ENCODE results near the gene GOLT1B.
"Not testable (repeated sequence)": the region's sequence is repeated elsewhere in the genome, so short reads cannot be mapped to it uniquely, and the experiment has no call there.

Gene GOLT1B, protein sequence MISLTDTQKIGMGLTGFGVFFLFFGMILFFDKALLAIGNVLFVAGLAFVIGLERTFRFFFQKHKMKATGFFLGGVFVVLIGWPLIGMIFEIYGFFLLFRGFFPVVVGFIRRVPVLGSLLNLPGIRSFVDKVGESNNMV

DNA sequence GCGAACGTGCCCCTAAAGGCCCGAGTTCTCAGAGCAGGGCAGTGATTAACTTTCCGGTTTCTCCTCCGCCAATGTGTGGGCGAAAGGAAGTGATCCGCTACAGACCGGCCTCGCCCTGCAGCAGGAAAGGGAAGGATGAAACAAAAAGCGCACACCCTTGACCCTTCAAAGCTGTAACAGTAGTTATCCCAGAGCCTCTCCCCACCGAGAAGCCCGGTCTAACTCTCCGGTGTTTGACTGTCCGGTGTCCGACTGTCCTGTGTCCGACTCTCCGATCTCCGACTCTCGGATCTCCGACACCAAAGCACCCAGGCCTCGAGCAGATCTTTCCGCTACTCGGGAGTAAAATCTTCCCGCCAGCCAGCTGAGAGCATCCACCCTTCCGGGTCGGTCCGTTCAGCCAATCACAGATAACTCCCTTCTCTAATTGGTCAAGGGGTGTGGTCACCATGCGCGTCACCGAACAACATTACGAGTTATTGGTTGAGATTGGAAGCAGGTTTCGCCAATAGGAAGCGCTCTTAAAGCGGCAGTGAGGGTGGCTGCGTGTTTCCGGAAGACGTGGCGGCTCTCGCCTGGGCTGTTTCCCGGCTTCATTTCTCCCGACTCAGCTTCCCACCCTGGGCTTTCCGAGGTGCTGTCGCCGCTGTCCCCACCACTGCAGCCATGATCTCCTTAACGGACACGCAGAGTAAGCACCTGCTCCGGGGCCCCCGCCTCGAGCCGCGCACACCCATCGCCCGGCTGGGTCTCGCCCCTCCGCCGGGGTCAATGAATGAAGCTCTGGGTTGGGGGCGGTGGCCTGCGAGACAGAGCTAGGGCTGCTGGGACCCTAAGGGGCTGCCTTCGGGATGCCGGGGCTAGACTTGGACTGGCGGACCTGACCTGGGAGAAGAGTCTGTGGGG is at the start of gene GOLT1B, which contains the start of gene RECQL:
Gene GOLT1B, plus strand, starts transcription at position 532 of the 906 bp plus-strand sequence. Its CDS starts 135 bp downstream, at position 667.
Gene RECQL, minus strand, starts transcription at position 378 of the 906 bp plus-strand sequence. CDS start 2,065 bp downstream, outside the sequence.
- peak; percentile 97 for FAIRE-seq

DNA sequence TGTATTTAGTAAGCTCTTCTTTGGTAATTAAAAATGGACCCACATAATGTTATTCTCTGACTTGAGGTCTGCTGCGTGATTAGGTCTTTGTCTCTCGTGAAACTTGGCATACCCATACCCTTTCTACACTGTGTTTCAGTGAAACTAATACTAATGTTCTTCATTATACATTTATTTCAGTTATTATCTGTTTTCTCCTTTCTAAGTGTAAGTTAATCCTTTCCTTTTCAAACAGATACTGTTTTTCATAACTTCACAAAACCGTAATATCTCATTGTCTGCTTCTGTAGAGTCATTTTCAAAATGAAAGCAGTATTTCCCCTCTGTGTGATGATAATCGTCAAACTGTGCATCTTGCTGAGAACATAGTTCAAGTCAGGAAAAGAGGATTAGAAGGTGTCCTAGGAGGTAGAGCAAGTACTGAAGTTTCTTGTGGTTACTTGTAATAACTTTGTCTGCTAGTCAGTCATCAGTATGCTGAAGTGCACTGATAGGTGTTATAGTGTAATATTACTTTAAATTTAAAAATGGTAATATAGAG is 48.2 kb upstream of the GOLT1B start:
- no peak for FAIRE-seq

DNA sequence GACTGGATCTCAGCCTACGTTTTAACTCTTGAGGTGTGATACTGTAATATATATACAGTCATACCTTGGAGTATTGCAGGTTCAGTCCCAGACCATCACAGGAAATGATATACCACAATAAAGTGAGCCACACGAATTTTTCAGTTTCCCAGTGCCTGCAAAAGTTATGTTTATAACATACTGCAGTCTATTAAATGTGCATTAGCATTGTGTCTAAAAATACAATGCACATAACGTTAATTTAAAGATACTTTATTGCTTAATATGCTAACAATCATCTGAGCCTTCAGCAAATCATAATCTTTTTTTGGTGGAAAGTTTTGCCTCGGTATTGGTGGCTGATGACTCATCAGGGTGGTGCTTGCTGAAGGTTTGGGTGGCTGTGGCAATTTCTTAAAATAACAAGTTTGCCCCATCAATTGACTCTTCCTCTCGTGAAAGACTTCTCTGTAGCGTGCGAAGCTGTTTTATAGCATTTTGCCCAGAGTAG is 45.3 kb upstream of the GOLT1B start:
- FAIRE-seq: no peak

DNA sequence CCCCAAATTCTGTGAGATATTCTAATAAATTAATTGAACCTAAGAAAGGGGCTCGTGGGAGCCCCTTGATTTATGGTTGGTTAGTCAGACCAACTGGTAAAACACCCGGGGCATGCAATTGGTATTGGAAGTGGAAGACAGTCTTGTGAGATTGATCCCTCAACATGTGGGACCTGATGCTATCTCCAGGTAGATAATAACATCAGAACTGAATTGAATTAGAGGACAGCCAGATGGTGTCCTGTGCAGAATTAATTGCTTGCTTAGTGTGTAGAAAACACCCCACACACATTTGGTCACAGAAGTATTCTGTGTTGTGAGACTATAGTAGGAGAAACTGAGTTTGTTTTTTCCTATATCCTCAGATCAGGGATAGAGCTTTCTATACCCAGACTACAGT is 42.1 kb upstream of the GOLT1B start:
- FAIRE-seq: no peak

DNA sequence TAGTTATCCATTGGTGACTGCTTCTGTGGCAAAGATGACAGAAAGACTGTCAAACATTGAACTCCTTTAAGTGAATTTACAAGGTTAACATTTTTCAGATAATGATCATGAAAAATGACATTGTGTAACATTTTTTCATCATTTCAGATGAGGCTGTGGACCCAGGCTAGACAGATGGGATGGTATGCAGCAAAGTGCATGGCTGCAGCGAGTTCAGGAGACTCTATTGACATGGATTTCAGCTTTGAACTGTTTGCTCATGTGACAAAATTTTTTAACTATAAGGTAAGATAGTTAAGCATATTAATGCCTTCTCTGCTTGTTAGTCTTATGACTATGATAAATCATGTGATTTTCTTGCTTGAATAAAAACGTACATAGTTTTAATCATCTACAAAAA is 34.3 kb upstream of the GOLT1B start:
- FAIRE-seq: not testable (repeated sequence)

DNA sequence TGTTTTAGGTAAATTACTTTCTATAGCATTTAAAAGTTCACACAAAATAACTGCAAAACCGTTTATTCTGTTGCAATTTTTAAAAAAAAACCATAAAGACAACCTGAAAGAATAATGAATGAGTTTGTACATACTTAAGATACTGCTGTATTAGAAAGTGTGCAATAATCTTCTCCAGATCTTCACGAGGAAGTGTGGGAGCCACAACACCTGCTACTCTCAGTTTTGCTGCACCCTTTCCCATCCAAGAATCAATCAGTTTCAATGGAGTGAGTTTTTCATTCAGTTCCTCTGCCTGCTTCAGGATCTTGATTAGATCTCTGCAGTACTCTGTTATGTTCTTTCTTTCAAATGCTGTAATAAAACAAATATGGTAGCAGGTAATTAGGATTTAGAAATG is 30.3 kb upstream of the GOLT1B start:
- no peak for FAIRE-seq

DNA sequence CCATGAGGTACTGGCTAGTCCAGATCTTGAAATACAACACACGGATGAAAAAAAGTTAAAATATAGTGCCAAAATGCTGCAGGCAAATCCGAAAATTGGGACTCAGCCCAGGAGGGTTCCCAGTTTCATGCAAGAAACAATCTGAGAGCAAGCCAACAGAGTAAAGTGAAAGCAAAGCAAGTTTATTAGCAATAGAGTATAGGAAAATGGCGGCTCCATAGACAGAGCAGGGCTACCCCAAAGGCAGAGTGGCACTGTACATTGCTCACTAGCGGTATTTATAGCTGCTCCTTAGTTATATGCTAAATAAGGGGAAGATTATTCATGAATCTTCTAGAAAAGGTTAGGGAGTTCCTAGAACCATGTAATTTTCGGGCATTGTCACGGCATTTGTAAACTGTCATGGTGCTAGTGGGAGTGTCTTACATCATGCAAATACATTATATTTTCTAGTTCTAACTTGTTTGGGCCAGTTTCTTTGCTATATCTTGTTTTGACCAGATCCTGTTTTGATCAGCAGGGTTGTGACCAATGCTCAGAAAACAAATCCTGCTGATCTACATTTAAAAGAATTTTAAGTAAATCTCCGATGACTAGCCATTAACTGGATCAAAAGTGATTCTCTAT is 29.3 kb upstream of the GOLT1B start:
- no peak for FAIRE-seq

DNA sequence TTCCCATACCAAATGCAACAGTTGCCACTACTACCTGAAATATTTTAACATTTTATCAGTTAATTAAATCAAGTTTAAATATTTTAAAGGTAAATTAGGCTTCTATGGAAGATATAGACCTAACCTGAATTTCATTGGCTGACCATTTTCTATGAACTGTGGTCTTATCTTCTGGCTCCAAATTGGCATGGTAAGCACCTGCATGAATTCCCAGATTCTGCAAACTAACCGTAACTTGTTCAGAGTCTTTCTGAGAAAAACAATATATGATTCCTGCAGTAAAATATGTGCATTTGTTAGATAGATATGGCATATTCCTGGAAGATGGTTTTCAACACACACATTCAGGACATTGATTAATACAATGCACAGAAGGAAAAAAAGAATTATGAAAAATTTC is 26.0 kb upstream of the GOLT1B start:
- no peak for FAIRE-seq

DNA sequence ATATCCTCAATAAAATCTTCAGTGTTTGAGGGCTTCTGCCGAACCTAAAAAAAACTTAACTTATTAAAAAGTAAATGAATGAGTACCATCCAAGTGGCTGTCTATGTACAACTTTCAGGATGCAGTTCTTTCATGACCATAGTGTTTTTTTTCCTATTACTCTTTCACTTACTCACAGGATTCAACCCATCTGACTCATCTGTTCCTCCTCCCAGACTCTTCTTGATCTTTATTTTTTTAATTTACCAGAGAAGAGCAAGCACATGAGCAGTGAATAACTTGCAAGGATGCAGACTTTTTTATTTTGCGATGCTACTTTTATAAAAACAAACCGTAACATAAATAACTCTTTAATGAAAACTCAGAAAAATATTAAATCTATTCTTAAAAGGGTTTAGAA is 24.6 kb upstream of the GOLT1B start:
- FAIRE-seq: no peak

DNA sequence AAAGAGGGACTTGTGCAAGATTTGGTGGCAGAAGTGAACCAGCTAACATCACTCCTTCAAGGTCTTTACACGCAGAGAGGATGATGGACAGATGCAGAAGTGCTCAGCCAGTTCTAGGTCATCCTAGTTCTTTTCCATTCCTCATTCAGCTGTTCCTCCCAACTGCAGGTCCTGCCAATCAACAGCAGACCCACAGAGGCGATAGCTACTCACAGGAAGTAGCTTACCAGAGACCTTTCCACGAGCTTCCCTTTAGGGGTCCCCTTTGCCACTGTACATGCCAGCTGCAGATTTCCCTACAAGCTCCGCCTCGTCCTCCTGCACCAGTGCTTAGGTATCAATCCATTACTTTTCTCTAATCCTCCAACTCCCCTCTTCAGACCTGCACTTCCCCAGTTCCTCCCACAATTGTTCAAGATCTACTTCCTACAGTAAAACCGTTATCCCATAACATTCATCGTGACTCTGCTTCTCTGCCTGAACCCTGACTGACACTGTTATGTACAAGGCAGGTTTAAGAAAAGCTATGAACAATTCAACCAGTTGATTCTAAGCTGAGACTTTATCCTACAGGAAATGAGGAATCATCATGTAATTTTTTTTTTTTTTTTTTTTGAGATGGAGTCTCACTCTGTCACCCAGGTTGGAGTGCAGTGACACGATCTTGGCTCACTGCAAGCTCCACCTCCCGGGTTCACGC is 22.7 kb upstream of the GOLT1B start:
- FAIRE-seq: no peak

DNA sequence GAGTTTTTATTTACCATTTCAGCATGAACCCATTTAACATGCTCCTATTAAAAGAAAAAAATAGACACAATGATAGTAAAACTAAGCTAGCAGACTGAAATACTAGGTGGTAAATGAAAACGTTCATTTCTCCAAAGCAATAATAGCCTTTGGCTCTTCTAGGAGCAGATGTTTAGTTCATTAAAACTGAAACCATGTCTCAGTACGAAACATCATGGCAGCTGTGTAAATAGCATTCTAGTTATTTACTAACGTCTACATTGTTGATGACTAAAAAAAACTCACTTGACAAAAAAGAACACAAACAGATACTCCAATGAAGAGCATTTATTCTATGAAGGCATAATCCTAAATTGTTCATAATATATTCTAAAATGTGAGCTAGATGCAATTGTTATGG is 18.1 kb upstream of the GOLT1B start:
- FAIRE-seq: no peak

DNA sequence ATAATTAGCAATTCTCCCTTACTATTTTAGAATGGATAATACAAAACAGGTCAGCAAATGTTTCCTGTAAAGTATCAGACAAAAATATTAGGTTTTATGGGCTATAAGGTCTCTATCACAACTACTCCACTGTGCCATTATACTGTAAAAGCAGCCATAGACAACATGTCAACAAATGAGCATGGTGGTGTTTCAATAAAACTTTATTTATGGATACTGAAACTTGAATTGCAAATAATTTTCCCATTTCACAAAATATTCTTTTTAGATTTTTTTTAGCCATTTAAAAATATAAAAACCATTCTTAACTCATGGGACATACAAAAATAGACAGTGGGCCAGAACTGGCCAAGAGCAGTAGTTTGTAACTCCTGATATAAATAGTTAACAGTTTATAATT is 15.6 kb upstream of the GOLT1B start:
- no peak for FAIRE-seq

DNA sequence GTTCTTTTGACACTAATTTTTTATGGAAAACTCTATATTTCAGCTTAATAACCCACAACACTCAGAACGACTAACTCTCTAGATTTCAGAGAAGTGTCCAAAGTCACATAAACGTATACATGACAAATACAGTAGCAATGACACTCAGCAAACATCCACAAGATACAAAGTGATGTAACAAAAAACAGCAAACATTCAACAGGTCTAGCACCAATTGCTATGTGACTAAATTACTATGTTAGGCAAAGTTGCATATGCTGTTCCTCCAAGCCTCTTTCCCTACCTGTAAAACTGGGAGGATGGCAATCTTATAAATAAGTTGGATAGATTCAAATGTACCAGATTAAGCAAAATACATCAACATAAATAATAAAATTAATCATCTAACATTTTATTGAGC is 1.8 kb upstream of the GOLT1B start:
- no peak for FAIRE-seq

DNA sequence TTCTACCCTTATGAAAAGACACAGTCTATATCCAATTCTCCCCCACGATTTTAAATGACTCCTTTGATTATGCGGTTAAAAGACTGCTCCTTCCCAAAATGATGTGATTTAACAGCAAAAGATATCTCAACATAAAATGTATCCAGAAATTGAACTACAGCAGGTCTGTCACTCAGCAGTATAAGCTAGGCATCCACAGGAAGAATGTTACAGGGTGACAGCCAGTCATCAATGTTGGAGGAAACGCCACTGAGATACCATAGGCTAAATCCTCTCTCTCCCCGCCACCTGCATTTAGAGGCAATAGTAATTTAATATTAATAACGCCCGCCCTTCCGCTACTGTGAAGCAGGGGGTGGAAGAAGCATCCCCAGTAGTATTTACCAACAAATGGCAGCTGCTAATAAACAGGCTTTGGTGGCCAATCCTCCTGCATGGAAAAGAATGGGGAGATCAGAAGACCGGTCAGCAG is 767 bp upstream of the GOLT1B start:
- no peak for FAIRE-seq

DNA sequence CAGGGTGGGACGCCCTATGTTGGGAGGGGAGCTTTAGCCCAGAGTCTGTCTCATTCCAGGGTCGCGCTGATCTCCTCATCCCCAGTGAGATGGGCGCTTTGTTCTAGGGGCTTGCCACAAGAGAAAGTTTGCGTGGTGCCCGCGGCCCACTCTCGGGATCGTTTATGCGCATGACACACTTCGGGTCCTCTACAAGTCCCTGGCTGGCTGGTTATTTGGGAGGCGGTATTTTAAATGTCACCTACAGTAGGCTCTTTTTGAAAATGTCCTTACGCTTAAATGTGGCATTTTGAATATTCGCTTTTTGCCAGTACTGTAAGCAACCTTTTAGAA is 541 bp downstream of the GOLT1B start:
- FAIRE-seq: no peak

DNA sequence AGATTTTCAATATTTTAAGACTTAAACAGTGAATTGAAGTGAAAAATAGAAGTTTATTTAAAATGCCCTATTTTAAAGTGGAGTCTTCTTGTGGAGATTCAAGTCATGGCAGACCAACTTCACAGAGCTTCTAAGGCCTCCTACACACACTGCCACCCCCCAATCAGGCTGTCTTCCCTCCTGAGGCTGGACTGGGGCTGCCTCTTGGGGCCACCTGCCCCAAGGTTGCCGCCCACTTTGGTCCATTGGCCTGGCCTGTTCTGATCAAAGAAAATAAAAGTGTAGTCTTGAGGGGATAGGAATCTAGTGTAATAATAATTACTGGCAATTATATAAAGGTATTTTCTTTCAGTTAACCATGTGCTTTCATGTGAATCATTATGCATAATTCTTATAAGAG is 1.3 kb downstream of the GOLT1B start:
- no peak for FAIRE-seq

DNA sequence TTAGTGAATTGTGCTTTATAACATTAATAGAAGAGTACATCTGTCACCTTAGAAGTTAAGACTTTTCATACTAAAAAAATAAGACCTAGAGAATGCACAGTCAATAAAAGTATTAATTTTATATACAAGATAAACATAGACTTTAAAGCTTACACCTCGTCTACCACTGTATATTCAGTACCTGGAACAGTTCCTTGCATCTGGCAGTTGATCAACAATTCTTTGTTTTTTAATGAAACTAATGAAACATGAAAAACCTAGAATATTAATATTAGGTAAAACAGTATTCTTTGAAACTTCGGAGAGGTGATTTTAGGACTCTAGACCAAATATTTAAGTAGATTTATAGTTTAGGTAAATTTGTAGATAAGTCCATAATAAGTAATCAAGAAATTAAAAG is 4.3 kb downstream of the GOLT1B start:
- peak; percentile 21 for FAIRE-seq

DNA sequence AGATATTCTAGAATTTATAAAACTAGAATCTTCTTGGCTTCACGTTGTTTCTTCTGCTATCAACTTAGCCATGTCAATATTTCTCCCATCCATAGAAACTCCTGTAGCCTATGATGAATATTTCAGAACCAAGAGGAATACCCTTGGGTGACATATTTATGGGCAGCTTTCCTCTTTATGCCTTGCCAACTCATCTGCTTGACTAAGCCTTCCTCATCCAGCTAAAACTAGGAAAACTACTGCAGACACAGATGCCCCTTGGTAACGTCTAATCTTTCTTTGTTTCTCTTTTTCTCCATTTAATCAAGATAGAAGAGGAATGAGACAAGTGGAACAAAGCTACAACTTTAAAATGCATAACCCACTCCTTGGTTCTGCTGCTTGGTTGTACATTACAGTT is 6.3 kb downstream of the GOLT1B start:
- FAIRE-seq: no peak

DNA sequence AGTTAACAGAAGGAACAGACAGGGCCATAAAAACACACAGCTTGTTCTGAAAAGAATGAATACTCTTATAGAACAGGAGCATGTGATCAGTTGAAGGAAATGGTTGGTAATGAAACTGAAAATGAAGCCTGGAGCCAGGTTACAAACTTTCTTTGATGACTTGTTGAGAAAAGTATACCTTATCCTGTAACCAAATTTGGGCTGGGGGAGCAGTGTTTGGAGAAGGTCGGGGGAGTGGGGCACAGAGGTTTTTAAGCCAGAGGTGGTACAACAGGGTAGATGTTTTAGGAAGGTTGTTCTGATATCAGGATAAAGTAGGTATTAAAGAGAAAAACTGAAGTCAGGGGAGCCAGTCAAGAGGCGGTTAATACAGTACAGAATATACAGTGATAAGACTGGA is 8.2 kb downstream of the GOLT1B start:
- FAIRE-seq: no peak

DNA sequence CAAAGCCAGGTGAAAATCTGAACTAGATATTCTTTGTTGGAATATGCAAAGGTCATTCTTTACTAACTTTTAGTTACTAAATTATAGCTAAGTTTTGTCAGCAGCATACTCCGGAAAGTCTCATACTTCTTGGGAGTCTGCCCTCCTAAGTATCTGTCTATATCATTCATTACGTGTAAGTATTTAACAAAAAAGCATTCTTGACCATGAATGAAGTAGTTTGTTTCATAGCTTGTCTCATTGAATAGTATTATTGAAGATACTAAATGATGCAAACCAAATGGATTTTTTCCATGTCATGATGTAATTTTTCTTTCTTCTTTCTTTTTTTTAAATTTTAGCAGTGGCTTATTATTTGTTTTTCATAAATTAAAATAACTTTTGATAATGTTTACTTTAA is 14.7 kb downstream of the GOLT1B start:
- FAIRE-seq: peak; percentile 39

DNA sequence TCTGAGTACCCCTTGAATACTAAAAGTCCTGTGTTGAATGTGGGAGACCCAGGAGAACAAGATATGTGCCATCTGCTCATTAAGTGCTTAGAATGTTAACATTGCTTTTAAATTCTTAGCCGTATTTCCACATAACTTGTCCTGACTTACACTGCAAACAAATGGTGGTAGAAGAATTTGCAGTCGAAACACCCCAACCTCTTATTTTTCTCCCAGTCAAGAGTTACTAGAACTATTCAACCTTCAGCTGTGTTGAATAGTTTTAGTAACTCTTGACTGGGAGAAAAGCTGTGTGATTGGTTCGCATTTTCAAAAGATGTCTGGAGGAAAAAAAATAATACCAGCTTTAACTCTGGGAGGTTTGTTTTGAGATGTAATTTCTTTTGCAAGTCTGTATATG is 16.9 kb downstream of the GOLT1B start:
- FAIRE-seq: no peak

DNA sequence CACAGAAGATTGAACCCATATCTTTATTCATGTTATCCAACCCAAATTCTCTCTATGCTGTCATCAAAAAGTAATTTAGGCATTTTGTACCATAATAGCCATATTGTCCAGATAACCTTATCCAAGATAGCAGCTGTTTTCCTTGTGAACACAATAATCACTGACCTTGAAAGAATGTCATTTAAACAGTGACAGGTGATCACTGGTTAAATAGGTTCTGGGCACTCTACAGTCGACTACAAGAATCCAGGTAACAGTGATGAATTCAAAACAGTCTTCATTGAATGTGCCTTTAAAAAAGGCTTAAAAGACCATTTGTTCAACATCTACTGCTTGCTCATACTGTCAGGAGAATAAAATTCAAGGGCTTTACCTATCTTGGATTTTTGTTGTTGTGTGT is 20.0 kb downstream of the GOLT1B start:
- no peak for FAIRE-seq

DNA sequence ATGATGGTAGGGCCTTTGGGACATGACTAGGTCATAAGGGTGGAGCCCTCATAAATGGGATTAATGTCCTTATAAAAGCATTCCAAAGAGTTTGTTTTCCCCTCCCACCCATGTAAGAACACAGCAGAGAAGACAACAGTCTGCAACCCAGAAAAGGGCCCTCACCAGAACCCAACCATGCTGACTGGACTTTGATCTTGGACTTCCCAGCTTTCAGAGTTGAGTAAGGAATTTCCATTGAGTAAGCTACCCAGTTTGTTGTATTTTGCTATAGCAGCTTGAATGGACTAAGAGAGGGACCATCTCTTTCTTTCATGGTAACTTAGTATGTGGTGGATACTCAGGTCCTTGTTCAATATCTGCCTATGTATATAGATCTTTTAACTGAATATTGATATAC is 21.6 kb downstream of the GOLT1B start:
- FAIRE-seq: no peak
